GM04504 (cell line): ENCODE data around the gene PDCD10.

Experiments
- DNase-seq: peaks from one replicate; pipeline ENCODE4 v3.0.0-alpha.2; 2012; ENCODE audit warnings: low read depth

The PDCD10 gene

GRCh38 chr3:167673221-167673620 is 61.5 kb downstream of the PDCD10 start:
- DNase-seq: no peak

- no peak for DNase-seq
Observed at GRCh38 chr3:167671878-167672427, 62.7 kb downstream of the PDCD10 start.

DNA sequence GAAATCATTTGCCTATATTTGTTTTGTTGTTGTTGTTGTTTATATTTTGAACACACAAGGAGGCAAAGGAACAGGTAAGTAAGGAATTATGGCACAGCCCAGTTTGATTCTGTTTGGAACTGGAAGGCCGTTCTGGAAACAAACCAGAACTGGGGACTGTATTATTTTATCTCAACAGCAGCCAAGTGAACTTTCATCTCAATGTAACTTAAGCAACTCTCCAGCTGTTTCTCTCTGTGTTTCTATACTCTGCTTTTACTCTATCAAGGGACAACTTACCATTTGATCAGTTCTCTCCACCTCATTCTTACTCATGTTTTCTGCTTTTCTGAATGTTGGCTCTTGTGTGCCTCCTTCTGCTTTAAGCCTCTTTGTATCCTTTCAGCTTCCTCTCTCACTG is 65.0 kb downstream of the PDCD10 start:
- no peak for DNase-seq

DNA sequence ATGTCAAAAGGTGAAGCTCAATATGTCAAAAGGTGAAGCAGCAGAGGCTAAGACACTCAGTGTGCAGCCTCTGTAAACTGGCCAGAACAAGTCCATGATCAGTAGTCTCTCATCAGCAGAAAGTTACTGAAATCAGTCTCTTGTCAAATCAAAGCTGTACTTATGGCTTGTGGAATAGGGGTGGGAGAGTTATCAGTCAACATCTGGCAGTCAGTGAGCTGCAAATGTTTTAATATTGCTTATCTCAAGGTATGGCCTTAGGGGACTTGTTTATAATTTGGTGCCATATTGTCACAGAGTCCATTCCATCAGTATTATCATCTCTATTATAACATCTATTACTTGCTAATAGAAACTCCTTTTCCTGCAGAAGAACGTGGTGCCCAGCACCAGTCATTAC is 66.0 kb downstream of the PDCD10 start:
- no peak for DNase-seq

DNA sequence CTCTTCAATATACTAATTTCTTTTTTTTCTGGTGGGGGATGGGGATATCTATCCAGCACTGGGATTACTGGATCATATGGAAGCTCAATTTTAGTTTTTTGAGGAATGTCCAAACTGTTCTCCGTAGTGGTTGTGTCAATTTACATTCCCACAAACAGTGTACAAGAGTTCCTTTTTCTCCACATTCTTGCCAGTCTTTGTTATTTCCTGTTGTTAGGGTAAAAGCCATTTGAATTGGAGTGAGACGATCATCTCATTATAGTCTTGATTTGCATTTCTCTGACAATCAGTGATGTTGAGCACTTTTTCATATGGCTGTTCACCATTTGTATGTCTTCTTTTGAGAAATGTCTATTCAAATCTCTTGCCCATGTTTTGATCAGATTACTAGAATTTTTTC is 68.1 kb downstream of the PDCD10 start:
- no peak for DNase-seq

GRCh38 chr3:167662919-167663400 is 71.7 kb downstream of the PDCD10 start:
- DNase-seq: no peak

GRCh38 chr3:167657684-167658225 is 76.9 kb downstream of the PDCD10 start:
- DNase-seq: no peak

DNA sequence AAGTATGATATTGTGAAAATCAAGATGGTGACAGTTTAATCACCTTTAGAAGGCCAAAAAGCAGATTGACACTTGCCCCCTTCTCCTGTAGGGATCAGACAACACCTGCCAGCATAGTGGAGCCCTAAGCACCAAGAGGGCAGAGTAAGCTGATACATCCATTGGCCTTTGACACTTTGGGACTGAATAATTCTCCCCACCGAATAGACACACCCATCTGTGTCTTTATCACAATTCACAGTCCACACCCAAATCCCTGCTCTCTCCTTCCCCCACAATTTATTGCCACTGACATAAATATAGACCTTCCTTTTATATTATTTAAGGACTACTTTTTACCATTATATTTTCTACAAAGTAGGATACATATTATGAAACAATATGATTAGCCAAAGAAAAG is 77.9 kb downstream of the PDCD10 start:
- DNase-seq: no peak

DNA sequence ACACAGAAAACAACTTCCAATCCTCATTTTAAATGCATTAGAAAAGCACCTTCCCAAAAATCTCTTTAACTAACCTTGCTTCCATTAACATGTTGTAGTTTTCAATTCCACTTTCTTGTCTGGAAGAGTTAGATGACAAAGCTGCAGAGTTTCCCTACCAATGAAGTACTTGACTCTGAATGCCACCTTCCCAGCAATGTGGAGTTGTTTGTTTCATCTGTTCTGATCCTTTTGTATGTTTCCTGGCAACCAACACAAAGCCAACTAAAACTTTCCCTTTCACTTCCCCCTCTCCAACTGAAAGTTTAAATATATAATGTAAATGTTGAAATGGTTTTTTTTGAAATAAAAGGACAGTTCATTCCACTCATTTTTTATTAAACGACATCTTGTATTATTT is 80.9 kb downstream of the PDCD10 start, which contains the start of gene WDR49:
Gene WDR49 (minus strand): TSS at position 183 of the 400 bp plus-strand sequence. CDS start 517 bp downstream, outside the sequence.
- no peak for DNase-seq

- no peak for DNase-seq
Observed at GRCh38 chr3:167653155-167653554, 81.5 kb downstream of the PDCD10 start.

DNA sequence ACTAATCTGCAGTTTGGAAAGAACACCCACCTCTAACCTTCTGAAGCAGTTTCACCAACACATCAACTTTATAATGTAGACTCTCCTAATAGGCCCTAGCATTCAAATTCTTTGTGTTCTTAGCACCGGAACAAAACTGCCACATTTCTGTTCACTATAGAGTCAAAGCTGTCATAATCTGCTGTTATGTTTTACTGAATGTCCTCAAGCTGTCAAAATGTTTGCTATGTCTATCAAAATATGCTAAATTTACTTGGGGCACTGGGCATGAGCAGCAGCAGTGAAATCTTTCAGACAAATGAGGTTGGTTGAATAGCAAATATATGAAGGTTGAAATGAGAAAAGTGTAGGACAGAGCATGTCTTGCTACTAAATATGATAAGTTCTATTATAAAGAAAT is 82.9 kb downstream of the PDCD10 start:
- no peak for DNase-seq

GRCh38 chr3:167650459-167650858 is 84.2 kb downstream of the PDCD10 start:
- DNase-seq: no peak

GRCh38 chr3:167649746-167650145 is 84.9 kb downstream of the PDCD10 start:
- DNase-seq: no peak

- no peak for DNase-seq
Observed at GRCh38 chr3:167644611-167645010, 90.1 kb downstream of the PDCD10 start.
